ENCODE data around the gene BEND6.

- no peak for TF ChIP-seq CTCF (IDR thresholded peaks at IDR 0.05)
- no peak for TF ChIP-seq EP300 (IDR thresholded peaks at IDR 0.05)
- TF ChIP-seq POLR2A (IDR thresholded peaks at IDR 0.05): no peak
- no peak for TF ChIP-seq POLR2AphosphoS5 (IDR thresholded peaks at IDR 0.05)
Measured at GRCh38 chr6:56961151-56961550, 6.2 kb downstream of the BEND6 start.

Measured in stomach (tissue), 4 donors.